ENCODE data around the gene ROCK2. TPM values are rescaled to one million over a fixed set of nuclear protein-coding genes. Genes with fewer than 3 reads are reported as not detected.

Gene ROCK2
- total and polyA plus RNA-seq, 2 of the 13 experiments (the other 11 are each of a cell fraction or from before 2014, with no cell fraction given): 38.1 to 119 TPM

DNA sequence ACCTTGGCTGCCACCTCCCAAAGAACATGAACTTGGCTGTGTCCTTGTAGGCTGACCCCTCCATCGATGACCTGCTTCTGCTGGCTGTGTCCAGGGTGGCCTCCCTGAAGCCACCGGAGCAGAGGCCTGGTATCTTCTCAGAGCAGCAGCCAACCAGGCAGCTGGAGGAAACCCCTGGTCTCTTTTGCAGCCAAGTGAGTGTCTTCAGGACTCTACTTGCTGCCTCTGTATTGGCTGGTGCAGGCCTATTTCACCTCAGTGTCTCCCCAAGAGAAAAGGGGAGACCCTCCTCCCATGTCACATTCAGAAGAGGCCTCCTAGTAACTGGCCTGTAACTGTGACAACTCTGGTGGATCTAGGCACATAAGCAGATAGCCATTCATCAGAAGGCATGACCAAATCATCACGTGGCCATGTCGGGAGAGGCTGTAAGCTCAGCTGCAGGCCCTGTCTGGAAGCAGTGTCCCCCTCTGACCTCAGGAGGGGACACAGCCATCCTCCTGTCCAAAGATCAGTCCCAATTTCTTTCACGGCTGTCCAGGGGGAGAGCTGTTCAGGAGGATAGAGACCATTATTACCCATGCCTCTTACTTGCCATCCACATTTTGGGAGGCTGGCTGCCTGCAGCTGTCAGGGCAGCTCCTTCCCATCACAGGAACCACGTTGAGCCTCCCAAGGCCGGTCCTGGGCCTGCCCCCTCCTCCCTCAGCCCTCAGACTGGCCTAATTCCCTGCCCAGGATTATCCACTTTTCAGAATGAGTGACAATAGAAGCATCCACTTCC, 20.9 kb upstream of the ROCK2 start (continued):
- TF ChIP-seq, protein P1, sequence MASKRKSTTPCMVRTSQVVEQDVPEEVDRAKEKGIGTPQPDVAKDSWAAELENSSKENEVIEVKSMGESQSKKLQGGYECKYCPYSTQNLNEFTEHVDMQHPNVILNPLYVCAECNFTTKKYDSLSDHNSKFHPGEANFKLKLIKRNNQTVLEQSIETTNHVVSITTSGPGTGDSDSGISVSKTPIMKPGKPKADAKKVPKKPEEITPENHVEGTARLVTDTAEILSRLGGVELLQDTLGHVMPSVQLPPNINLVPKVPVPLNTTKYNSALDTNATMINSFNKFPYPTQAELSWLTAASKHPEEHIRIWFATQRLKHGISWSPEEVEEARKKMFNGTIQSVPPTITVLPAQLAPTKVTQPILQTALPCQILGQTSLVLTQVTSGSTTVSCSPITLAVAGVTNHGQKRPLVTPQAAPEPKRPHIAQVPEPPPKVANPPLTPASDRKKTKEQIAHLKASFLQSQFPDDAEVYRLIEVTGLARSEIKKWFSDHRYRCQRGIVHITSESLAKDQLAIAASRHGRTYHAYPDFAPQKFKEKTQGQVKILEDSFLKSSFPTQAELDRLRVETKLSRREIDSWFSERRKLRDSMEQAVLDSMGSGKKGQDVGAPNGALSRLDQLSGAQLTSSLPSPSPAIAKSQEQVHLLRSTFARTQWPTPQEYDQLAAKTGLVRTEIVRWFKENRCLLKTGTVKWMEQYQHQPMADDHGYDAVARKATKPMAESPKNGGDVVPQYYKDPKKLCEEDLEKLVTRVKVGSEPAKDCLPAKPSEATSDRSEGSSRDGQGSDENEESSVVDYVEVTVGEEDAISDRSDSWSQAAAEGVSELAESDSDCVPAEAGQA (IDR thresholded peaks at IDR 0.05; ENCODE audit: low read depth): no peak
- TF ChIP-seq, protein P1 (CRISPR knock-in tag; IDR thresholded peaks at IDR 0.05; ENCODE audit: borderline replicate concordance): no peak
- TF ChIP-seq ZBTB42 (CRISPR knock-in tag; IDR thresholded peaks at IDR 0.05) (no peak), KDM1A (CRISPR knock-in tag; IDR thresholded peaks at IDR 0.05) (no peak; the same call in 1 of the 2 replicates), SMC3 (IDR thresholded peaks at IDR 0.05; ENCODE audit: low read length) (peak; percentile 35), ZNF101 (CRISPR knock-in tag; IDR thresholded peaks at IDR 0.05; ENCODE audit: borderline replicate concordance, low read depth) (no peak), ISL2 (CRISPR knock-in tag; IDR thresholded peaks at IDR 0.05) (peak; percentile 77), RARA (CRISPR knock-in tag; IDR thresholded peaks at IDR 0.05) (peak; percentile 79), ZSCAN12 (CRISPR knock-in tag; IDR thresholded peaks at IDR 0.05) (no peak), JUNB (CRISPR knock-in tag; IDR thresholded peaks at IDR 0.05; ENCODE audit: borderline replicate concordance) (no peak), SMARCC2 (IDR thresholded peaks at IDR 0.05) (no peak), MEIS2 (CRISPR knock-in tag; IDR thresholded peaks at IDR 0.05) (peak; percentile 81; the same call in 1 of the 2 replicates), HNRNPUL1 (IDR thresholded peaks at IDR 0.05; ENCODE audit: low read depth, low read length) (no peak), ZNF768 (CRISPR knock-in tag; IDR thresholded peaks at IDR 0.05) (no peak), ZNF652 (CRISPR knock-in tag; IDR thresholded peaks at IDR 0.05; ENCODE audit: borderline replicate concordance, low read depth) (no peak), ZNF160 (CRISPR knock-in tag; IDR thresholded peaks at IDR 0.05) (0 out of 2 replicates have a peak, but pooled peaks have one; percentile 47), ZNF749 (CRISPR knock-in tag; IDR thresholded peaks at IDR 0.05; ENCODE audit: borderline replicate concordance) (no peak), SPEN (CRISPR knock-in tag; IDR thresholded peaks at IDR 0.05; ENCODE audit: low read depth) (peak; percentile 83; the same call in 1 of the 2 replicates), NR2F2 (IDR thresholded peaks at IDR 0.05; ENCODE audit: borderline replicate concordance, low read depth) (no peak; the same call in 1 of the 2 replicates), HCFC1 (IDR thresholded peaks at IDR 0.05; ENCODE audit: low read depth, low read length) (no peak)
- TF ChIP-seq, protein P2, sequence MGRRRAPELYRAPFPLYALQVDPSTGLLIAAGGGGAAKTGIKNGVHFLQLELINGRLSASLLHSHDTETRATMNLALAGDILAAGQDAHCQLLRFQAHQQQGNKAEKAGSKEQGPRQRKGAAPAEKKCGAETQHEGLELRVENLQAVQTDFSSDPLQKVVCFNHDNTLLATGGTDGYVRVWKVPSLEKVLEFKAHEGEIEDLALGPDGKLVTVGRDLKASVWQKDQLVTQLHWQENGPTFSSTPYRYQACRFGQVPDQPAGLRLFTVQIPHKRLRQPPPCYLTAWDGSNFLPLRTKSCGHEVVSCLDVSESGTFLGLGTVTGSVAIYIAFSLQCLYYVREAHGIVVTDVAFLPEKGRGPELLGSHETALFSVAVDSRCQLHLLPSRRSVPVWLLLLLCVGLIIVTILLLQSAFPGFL (CRISPR knock-in tag; IDR thresholded peaks at IDR 0.05): no peak

All from HepG2 (cell line).